Measurements from ENCODE around the gene SZRD1.

GRCh38 chr1:16356867-16357266, 10.2 kb upstream of the SZRD1 start:
- TF ChIP-seq CTCF (IDR thresholded peaks at IDR 0.05; ENCODE audit: low read depth, low read length) (no peak), EZH2phosphoT487 (IDR thresholded peaks at IDR 0.05; ENCODE audit: low read depth) (no peak)

All from OCI-LY3 (cell line).